Stimulated activated CD8-positive, alpha-beta memory T cell treated with anti-CD3 and anti-CD28 coated beads, Interleukin-2, amount 100 ng/mL, for 1 hour (primary cell): ENCODE results near the gene IL18RAP.

Source experiments
- DNase-seq, 2 donors: peaks; one replicate each; pipeline ENCODE4 v3.0.0-alpha.2; 2020; ENCODE audit warnings: low read depth in 2 of 2

The IL18RAP gene, protein sequence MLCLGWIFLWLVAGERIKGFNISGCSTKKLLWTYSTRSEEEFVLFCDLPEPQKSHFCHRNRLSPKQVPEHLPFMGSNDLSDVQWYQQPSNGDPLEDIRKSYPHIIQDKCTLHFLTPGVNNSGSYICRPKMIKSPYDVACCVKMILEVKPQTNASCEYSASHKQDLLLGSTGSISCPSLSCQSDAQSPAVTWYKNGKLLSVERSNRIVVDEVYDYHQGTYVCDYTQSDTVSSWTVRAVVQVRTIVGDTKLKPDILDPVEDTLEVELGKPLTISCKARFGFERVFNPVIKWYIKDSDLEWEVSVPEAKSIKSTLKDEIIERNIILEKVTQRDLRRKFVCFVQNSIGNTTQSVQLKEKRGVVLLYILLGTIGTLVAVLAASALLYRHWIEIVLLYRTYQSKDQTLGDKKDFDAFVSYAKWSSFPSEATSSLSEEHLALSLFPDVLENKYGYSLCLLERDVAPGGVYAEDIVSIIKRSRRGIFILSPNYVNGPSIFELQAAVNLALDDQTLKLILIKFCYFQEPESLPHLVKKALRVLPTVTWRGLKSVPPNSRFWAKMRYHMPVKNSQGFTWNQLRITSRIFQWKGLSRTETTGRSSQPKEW

DNA sequence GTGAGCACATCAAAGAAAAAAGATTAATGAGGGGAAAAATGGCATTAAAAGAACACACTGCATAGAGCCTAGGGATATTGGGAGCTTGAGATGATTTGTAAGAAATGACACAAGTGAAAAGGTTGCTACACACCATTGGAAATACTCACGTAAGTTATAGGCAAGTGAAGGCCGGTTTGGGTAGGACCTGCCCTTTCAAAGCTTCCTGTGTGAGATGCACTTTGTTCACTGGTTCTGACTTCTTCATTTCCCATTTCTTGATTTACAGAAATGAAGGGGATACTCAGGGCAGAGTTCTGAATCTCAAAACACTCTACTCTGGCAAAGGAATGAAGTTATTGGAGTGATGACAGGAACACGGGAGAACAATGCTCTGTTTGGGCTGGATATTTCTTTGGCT lies at the start of gene IL18RAP:
Gene IL18RAP, plus strand, starts transcription at position 251 of the 400 bp plus-strand sequence. Its CDS starts 118 bp downstream, at position 369.
- DNase-seq, result no peak

DNA sequence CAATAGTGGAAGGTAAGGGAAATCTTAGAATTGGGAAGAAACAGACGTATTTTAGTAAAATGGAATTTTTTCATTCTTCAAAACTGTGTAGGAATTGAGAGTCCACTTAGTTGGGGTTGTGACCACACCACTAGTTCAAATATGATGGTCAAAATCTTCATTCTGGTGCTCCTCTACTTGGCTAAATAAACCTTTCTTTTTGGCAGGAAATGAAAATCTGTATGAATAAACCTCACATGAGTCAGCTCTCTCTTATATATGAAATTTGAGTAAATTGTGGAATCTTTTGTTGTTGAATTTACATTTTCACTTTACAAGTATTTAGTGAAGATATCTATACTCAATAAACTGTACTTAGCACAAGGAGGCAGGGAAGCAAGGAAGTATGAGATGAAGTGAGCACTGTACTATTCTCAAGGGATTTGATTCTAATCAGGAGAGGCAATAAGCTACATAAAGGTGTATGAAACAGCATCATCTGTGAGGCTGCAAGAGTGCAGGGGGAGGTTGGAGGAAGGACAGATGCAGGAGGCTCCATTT lies 46.8 kb upstream of the IL18RAP start:
- no peak for DNase-seq

DNA sequence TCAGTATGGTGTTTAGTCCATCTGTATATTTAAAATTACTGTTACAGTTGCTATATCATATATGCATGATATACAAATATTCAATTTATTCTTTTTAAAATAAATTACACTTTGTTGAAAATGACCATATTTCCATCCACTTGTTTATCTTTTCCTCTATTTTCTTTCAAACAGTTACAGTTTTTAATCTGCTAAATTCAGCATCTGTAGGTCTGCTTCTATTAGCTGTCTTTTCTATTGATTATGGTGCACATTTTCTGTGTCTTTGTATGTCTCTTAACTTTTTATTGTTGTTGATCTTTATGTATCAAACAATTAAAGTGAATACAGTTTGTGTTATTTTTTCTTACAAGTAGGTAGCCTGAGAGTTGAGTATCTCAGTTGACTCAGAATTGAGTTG lies 39.2 kb upstream of the IL18RAP start:
- no peak for DNase-seq

DNA sequence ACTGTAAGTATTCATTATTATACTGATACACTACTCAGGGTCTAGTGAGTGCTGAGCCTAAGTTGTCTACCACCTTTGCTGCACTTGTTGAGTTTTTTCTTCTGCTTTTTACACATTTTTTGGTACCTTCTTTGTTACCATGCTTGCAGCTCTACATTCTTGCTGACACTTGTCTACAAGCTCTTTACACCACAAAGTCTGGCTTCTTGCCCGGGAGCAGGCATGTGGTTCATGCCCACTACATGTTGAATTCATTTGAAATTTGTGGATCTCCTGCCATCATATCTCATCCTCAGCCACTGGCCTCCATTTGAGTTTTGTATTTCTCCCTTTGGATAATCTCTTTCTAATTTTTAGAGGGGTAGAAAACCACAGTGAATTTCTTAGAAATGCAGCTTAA lies 37.4 kb upstream of the IL18RAP start:
- no peak for DNase-seq

DNA sequence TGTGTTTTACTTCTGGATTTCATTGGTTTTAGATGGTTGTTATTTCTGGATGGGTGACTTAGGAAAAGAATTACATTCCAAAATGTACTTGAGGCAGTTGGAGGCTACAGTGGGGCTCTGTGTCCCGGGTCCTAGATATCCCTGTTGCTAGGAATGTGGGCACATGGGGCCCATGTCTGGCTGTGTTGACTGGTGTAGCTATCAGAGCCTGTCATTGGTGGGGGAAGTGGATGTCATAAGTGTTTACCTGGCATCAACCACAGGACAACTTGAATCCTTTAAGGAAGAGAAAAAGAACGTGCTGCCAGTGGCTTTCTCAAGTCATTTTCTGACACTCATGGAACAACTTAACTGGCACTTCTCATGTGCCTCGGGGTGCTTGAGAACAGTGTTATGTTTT lies 37.0 kb upstream of the IL18RAP start:
- DNase-seq, result no peak

DNA sequence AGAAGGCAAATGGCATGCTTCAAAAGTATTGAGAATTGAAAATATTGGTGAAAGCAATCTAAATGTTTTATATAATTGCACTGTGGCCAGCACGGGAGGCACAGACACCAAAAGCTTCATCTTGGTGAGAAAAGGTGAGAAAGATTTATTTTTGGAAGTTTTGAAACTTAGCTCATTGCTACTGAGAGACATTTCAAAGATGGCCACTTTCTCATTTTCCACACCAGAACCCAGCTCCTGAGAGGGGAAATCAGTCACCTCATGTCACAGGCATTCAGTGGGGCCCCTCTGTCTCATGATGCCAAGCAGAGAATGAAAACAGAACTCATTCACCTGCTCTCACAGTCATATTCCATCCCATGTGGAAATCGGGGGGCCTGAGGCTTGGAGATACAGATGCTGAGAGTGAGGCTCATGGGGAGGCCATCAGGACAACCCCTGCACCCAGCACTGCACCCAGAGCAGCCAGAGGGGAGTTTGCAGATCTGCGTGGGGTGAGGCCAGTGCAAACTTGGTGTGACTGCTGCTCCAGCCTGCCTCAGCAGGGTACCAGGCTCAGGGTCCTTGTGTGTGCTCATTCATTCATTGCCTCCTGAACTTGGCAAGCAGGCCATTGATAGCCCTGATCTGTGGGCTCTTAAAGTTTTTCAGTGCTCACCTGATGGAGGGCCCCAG lies 36.0 kb upstream of the IL18RAP start:
- DNase-seq, result no peak

DNA sequence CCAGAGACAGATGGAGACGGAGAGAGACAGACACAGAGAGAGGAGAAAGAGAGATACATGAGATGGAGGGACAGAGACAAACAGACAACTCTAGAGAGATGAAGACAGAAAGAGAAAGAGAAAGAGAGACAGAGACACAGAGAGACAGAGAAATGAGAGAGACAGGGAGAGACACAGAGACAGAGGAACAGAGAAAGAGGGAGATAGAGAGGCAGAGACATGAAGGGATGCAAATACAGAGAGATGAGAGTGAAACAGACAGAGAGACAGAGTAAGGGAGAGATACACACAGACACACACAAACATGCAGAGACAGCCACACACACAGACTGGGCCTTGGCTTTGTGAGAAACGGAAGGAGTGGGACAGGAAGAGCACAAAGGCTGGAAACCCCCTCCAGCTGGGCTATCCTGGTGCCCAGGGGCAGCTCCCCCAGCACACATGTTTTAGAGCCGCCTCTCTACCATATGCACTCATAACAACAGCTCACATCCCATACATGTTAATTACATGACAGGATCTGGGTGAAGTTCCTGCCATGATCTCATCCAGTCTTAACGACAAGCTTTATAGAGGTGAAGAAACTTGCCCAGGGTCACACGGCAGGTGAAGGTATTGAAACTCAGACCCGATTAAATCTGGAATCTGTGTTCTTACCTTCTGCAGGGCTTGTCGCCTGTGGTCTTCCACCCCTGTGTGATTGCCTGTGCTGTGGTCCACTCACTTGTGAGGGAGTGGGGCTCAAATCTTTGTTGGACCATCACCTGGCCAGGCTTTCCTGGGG lies 35.0 kb upstream of the IL18RAP start:
- no peak for DNase-seq

DNA sequence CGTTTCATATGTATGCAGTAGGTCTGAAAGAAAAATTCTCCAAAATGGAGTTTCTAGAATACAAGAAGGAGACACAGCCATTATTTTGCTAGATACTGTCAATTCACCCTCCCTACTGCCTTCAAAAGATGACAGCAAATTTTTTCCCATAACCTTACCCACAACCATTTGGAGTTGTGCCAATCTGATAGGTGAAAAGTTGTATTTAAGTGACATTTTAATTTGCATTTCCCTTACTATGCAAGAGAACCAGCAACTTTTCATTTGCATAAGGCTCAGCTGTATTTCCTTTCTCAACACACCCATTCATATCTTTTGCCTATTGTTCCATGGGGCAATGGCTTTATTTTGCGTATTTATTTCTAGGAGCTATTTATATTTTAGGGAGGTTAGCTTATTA lies 31.4 kb upstream of the IL18RAP start:
- DNase-seq, result no peak

DNA sequence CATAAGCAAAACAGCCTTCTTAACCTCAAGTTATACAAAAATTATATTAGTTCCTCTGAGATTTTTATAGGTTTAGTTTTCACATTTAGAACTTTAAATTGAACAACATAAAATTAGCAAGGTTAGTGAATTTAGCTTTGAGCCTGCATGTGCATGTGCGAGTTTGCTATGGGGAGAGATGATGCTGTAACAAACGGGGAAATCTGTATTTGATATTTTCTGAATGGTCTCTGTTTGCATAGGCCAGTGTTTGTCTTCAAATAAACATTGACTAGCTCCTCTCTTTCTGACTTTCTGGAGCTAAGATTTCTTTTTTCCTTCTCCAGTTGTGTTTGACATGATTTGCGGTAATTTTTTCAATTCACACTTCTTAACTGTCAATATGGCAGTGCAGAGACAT lies 30.9 kb upstream of the IL18RAP start:
- DNase-seq, result no peak

DNA sequence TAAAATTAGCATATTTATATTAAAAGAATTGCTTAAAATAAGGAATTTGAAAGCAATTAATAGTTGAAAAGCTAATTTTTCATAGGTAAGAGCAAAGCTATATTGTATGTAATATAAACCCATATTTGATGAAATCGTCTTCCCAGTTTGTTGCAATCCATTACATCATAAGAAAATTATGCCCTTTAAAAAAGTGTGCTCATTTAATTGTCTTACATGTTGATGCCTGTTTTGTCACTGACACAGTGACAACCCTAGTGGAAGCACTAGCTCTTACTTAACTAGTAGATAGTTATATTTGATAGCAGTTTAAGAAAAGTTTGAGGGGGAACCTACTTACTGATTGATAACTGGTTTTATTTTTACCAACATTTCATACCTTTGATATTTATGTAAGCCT lies 30.0 kb upstream of the IL18RAP start:
- DNase-seq, result no peak

DNA sequence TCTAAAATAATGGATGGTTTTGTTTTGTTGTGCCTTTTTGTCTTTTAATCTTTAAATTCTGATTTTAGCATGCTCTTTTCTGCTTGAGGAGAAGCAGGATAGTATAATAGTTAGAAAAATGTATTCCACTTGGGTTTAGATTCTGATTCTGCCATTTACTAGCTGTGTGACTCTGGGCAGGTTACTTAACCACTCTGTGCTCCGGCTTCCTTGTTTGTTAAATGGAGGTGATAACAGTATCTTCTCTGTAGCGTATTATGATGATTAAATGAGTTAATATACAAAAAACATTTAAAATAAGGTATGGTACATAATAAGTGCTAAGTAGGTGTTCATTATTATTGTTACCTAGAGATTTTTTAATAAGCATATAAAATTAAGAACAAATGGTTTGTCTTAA lies 26.9 kb upstream of the IL18RAP start:
- no peak for DNase-seq

DNA sequence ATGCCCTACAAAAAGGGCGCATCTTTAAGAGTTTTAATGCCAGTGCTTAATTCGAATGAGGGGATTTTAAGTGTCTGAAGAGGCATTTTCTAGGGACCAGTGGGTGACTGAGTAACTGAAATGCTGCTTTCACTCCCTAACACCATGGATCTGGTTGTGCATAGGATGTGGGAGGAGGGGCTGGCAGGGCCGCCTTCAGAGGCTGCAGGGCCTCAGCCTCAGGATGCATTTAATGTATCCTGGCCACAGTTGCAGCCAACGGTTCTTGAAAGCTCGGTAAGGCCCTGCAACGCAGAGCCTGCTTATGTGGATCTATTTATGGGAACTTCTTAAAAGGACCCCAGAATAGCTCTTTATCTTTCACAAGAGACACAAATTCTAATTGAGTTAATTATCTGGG lies 25.8 kb upstream of the IL18RAP start:
- no peak for DNase-seq

DNA sequence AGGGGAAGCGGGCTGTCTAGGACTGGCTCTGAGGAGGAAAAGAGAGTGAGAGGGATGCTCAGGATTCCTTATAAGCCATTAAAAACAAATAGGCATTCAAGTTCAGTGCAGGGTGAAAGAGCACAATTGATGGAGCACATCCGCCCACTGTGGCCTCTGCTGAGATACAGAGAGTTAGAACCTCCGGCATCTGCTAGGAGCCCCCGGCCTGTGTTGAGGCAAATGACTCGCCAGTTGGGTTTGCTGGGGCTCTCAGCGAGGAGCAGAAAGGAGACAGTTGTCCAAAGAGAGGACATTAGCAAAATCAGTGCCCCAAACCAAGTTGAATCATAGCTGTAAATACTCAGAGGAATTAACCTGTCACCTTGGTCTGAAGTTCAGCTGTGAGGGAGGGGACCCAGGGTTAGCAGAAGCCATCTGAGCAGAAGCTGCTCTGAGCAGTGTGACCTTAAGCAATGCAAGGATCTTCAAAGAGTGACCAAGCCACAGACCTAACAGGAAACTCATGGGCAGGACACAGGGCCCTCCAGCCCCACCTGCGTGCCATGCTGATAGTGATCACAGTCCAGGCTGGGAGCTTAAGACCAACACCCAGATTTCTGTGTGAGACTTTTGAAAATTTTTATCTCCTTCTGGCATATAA lies 23.3 kb upstream of the IL18RAP start:
- no peak for DNase-seq

DNA sequence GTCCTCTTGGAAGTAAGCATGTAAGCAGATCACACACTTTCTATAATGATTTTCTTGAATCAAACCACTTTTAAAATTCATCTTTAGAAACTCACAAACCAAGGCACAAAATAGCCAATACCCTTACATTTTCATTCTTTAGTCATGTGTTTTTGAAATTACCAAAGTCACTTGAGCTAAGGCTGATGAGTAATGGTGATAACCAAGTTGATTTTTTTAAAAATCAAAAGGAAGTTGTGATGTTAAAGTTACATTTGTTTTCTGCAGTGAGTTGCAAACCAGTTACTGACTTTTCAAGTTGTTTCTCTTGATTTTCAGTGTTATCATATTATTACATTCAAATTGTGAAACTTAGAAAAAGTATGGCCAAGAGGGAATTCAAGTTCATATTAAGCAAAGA lies 21.5 kb upstream of the IL18RAP start:
- DNase-seq, result no peak

DNA sequence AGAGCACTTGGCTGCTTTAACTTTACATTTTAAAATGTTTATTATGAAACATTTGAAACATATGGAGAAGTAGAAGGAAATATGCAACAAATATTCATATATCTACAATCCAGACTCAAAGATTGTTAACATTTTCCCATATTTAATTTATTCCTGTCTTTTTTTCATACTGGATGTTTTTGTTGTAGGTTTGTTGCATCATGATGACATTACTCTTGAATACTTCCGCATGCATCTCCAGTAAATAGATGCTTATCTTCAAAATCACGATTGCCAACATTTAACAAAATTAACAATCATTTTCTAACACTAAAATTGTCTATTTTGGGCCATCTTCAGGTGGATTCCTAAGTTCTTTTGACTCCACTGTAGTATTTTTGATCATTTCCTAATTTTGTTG lies 21.1 kb upstream of the IL18RAP start:
- no peak for DNase-seq

DNA sequence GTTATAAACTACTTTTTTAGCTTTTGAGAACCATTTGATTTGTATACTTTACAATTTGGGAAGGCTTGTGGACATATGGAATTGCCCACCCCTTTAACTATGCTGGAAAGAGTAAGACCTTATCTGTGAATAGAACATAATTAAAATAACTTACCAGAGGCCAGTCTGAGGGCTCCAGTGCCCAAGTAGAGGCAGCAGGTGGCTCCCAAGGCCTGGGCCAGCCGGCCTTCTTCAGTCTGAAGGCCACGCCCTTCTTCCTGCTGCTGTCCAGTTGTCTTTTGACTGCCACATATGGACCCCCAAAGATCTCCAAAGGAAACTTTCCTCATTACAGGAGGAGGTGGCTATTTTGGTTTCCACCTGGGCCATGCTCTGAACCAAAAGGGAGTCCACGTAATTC lies 12.0 kb upstream of the IL18RAP start:
- DNase-seq, result no peak

DNA sequence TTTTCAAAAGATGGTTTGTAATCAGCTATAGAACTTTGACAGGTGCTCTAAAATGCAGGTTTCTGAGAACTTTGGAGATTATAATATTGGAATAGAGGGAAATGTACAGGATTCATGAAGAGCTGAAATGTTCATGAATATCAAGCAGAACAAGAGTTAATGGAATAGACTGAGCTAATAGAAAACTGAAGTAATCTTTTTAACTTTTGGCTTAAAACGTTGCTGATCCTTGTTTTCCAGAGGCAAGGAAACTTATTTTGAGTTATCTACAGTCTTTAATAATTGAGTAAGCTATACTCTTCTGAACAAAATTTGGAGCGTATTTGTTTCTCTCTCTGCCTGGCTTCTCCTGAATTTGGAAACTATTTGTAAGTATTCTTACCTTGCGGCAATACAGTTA lies 10.8 kb upstream of the IL18RAP start:
- no peak for DNase-seq

DNA sequence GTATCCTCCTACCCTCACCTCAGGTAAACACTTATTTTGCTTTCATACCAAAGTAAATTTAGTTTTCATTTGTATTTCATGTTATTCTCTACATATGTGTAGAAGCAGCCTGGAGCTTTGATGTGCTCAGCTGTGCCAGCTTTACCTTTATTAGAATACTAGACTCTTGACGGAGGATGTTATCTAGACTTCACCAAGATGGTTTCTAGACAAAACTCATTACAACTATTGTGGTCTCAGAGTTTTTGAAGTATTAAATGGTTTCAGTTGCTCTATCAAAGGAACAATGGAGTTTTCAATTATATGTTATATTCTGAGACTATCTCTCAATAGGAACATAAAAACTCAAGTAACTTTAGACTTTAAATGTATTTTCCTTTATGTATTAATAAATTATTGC lies 5.0 kb upstream of the IL18RAP start:
- DNase-seq, result no peak

DNA sequence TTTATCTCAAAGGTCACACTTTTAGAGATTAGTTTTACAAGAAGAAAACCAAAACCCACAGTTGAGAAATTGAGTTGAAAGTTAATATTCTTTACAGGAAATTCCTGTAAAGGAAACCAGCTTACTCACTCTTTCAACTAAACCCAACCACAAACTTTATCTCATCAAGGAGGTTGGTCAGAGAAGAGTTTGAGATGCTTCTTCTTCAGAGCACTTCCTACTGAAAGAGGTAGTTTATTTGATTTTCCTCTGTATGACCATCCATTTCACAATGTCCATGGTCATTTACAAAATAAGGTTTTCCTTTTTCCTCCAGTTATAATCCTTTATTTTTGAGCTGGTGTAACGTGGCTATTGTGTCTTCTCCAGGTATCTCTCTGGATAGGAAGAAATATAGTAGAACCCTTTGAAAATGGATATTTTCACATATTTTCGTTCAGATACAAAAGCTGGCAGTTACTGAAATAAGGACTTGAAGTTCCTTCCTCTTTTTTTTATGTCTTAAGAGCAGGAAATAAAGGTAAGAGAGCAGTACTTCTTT lies 4.5 kb upstream of the IL18RAP start:
- DNase-seq, result no peak

DNA sequence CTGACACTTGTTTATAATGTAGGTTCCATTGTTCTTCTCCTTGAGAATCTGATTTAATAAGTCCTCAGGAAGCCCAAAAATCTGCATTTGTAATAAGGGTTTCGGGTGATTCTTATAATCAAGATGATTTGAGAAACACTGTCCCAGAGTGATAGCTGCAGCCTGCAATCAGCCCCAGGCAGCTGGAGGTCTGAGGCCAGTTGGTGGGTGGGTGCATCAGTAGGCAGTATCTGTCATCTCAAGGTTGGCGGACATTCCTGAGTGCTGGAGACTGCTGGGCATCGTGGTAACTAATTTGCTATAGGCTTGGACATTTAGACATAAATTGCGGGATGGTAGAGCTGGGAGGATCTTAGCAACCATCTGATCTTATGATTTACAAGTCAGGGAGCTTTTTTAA lies 2.7 kb upstream of the IL18RAP start:
- DNase-seq, result no peak
